HG03520 (cell line): ENCODE measurements around the gene SSC5D.
"Not testable (repeated sequence)": the region's sequence is repeated elsewhere in the genome, so short reads cannot be mapped to it uniquely, and the experiment has no call there.

Experiments
- ATAC-seq: cut with Tn5 transposase; IDR thresholded peaks from one replicate; pipeline ENCODE4 v1.9.1; 2021; ENCODE audit warnings: mild to moderate bottlenecking, moderate library complexity; ENCODE audit not compliant: unreplicated experiment

SSC5D gene

GRCh38 chr19:55486043-55486970 lies 1.9 kb upstream of the SSC5D start:
- no peak for ATAC-seq

GRCh38 chr19:55486971-55487923 lies 989 bp upstream of the SSC5D start:
- no peak for ATAC-seq

- ATAC-seq: no peak
These were observed 912 bp downstream of the SSC5D start for GRCh38 chr19:55488986-55489710.

GRCh38 chr19:55489711-55490477 lies 1.7 kb downstream of the SSC5D start:
- ATAC-seq: no peak

- no peak for ATAC-seq
These were observed 2.5 kb downstream of the SSC5D start for GRCh38 chr19:55490478-55491432.

DNA sequence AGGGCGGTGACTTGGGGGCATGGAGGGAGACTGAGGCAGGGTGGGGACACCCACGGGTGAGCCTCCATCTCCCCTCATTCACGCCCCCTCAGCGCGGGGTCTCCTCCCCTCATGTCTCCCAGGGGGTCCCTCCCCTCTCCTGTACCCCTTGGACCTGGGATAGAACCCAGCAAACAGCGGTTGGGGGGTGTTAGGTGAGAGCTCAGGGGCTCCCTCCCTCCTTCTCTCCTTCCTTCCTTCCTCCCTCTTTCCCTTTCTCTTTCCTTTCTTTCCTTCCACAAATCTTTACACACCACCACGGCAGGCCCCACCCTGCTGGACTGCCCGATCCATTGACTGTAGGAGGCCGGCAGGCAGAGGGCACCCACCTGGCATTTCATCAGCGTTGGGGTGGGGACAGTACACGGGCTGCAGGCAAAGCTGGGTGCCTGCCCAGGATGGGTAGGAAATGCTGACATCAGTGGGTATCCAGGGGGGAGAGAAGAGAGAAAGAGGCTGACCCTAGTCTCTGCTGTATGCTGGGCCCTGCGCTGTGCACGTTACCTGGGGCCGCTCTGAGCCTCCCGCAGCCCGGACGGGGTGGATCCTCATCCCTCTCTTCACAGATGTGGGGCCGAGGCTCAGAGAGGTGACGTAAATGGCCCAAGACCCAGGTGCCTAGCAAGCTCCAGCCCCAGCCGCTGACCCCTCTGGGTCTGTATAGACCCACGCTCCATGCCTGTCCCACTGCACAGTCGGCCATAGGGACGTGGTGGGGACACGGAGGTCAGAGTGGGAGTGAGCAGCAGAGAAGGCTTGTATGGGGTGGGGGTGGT lies 3.5 kb downstream of the SSC5D start:
- ATAC-seq: no peak

DNA sequence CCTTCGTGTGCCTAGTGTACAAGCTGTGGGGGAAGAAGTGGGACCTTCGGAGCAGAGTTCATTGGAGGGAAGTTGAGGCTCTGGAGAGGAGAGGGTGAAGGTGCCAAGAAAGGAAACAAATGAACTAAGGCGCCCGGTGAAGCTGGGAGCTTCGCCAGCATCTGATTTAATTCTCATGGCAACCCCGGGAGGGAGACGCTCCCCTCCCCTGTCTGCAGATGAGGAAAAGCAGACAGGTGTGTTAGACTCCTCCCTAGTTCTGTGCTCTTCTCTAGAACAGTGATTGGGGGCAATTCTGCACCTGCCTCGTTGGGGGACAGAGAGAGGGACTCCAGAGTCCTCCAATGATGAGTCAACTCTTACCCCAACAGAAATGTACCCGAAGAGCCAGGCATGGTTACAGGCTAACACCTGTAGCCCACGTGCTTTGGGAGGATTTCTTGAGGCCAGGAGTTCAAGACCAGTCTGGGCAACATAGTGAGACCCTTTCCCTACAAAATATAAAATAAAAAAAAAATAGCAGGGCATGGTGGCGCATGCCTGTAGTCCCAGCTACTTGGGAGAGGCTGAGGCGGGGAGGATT lies 4.2 kb downstream of the SSC5D start:
- ATAC-seq: no peak

DNA sequence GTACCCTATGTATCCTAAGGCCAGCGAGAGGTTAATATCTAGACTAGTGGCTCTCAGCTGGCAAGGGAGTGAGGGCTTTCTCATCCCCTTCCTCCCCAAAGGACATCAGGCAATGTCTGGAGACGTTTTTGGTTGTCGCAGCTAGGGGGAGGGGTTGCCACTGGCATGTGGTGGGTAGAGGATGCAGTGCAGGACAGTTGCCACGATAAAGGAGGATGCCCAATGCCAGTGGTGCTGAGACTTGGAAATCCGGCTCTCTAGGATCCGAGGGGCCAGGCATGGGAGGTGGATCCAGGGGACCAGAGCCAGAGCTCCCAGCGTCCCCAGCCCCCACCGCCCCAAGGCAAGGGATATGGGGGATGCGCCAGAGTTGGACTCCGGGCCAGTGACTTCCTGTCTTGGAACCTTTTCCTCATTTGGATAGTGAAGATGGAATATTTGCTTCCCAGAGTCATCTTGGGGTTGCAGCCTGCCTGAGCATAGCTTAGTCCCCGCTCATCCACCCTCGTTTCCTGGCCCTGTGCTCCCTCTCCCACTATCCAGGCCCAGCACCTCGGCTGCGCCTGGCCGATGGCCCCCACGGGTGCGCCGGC lies 4.9 kb downstream of the SSC5D start:
- no peak for ATAC-seq

DNA sequence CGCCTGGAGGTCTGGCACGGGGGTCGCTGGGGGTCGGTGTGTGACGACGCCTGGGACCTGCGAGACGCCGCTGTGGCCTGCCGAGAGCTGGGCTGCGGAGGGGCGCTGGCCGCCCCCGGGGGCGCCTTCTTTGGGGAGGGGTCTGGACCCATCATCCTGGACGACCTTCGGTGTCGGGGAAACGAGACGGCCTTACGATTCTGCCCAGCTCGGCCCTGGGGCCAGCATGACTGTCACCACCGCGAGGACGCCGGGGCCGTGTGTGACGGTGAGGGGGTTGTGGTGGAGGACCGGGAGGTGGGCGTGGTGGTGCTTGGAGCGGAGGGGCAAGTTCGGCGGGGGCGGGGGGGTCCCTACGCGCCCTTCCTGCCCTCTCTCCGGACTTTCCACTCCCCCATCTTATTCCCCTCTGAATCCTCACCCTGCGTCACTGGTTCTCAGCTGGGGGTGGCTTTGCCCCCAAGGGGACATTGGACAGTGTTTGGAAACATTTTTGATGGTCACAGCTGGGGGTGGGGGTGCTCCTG lies 5.5 kb downstream of the SSC5D start:
- ATAC-seq: no peak

GRCh38 chr19:55494172-55494761 lies 6.0 kb downstream of the SSC5D start:
- ATAC-seq: no peak

DNA sequence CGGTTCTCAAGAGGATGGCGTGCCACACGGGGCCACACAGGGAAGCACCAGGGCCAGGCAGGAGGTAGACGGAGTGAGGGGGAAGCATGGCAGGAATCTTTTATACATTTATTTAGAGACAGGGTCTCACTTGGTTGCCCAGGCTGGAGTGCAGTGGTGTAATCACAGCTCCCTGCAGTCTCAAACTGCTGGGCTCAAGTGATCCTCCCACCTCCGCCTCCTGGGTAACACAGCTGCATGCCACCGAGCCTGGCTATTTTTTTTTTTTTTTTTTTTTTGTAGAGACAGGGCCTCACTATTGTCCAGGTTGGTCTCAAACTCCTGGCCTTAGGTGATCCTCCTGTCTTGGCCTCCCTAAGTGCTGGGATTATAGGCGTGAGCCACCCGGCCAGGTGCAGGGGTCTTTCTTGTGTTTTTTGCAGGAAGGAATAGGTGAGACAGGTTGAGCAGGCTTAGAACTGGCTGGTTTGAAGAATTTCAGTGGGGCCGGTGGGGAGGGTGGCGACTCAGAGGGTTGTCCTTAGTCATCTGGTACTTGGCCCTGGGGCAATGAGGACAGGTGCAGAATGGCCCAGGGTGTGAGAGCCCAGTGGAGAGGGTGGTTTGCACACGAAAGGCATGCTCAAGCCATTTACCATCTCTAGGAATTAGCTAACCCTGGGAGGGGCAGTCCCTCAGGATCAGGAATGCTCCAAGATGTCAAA lies 7.6 kb downstream of the SSC5D start:
- ATAC-seq: no peak

GRCh38 chr19:55496820-55497219 lies 8.6 kb downstream of the SSC5D start:
- ATAC-seq: not testable (repeated sequence)

- no peak for ATAC-seq
These were observed 9.5 kb downstream of the SSC5D start for GRCh38 chr19:55497763-55498162.

DNA sequence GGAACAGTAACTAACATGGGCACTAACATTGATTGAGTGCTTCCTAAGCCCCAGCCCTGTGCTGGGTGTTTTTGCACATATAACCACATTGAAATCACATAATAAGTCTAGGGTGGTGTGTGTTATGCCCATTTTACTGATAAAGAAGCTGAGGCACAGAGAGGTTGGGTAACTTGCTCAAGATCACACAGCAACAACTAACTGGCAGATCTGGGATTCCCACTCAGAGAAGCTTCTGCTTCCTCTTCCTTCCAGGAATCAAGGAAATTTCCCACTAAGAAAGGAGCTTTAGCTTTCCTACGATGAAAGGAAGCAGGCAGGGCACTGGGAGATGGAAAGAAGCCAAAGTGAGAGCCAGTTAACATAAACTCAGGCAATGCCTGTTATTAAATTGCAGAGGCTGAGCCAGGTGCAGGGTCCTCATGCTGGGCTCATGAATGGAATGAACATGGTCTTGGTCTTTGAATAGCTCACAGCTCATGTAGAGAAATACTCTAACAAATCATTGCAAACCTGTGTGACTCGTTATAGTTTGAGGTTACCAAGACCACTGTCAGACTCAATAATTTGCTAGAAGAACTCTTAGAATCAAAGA lies 10.1 kb downstream of the SSC5D start:
- ATAC-seq: no peak

DNA sequence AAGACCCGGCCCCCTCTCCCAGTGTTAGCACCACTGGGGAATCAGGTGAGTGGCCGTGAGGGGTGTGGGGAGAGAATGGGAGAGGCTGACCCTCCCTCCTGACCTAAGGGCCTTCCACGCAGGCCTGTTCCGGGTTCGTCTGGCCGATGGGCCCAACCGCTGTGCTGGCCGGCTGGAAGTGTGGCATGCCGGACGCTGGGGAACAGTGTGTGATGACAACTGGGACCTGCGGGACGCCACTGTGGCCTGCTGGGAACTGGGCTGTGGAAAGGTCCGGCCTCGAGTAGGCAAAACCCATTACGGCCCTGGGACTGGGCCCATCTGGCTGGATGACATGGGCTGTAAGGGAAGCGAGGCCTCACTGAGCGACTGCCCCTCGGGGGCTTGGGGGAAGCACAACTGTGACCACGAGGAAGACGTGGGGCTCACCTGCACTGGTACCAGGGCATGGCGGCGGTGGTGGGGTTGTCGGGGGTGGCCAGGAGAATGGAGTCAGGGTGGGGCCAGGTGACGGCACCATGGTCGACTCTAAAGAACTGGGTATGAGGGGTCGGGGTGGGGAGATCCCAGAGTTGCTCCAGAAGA lies 12.2 kb downstream of the SSC5D start:
- ATAC-seq: no peak
